Fibroblast of the aortic adventitia (primary cell): ENCODE data around the gene FAM120C. TPM values are rescaled to one million over a fixed set of nuclear protein-coding genes. Genes with fewer than 3 reads are reported as not detected.

Source experiments
- DNase-seq: peaks from one replicate; pipeline ENCODE4 v3.0.0-alpha.2; 2010; ENCODE audit warnings: low read depth
- H3K4me3 ChIP-seq: 2 replicates; pipeline ENCODE4 v1.5.1; 2011; ENCODE audit warnings: low read depth, mild to moderate bottlenecking, control low read depth, low read length, moderate library complexity
- total RNA-seq: library from RNA; depleted of rRNA; stranded (reverse); fragments of >200 nt; gene quantifications from 2 replicates; pipeline ENCODE4 v1.2.3, GENCODE V29; 2012; ENCODE audit warnings: low replicate concordance
- TF ChIP-seq, protein P1 (sequence below): IDR thresholded peaks from 2 replicates; pipeline ENCODE4 v1.5.1; 2011; ENCODE audit warnings: mild to moderate bottlenecking, low read length, control low read depth, inconsistent platforms; ENCODE audit not compliant: insufficient read depth

FAM120C gene
- total RNA-seq, 1 donor = 10.5 TPM

DNA sequence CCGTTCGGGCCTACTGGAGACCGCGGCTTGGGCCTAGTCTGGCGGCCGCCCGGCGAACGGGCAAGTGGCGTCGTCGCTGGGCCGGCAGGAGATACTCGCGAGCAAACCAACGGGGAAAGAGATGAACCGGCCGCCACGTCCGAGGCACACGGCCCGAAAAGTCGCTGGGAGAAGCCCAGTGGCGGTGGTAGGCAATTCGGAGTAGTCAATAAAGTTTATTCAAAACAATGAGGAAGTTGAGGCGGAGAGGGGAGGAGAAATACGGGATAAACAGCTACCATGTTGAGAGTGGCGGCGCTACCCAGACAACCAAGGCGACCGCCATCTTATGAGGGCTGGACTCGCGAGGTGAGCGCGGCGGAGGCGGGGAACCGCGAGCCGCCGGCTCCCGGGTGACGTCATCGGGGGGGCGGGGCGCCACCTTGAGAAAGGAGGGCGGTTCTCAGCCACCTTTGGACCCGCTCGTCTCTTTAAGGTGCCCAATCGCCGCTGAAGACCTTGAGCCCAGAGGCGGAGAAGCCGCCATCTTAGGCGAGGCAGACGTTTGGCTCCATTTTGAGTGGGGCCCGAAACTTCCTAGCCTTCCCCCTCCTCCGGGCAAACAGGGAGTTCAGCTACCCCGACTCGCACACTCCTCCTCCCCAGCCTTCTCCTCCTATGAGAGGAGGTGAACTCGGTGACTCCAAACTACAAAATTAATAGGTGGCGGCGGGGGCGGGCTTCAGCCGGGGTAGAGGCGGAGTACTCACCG lies 138.8 kb downstream of the FAM120C start, which contains the start of gene PHF8:
Gene PHF8, minus strand, starts transcription at position 348 of the 751 bp plus-strand sequence. CDS start 1,745 bp downstream, outside the sequence.
- TF ChIP-seq, protein P1, sequence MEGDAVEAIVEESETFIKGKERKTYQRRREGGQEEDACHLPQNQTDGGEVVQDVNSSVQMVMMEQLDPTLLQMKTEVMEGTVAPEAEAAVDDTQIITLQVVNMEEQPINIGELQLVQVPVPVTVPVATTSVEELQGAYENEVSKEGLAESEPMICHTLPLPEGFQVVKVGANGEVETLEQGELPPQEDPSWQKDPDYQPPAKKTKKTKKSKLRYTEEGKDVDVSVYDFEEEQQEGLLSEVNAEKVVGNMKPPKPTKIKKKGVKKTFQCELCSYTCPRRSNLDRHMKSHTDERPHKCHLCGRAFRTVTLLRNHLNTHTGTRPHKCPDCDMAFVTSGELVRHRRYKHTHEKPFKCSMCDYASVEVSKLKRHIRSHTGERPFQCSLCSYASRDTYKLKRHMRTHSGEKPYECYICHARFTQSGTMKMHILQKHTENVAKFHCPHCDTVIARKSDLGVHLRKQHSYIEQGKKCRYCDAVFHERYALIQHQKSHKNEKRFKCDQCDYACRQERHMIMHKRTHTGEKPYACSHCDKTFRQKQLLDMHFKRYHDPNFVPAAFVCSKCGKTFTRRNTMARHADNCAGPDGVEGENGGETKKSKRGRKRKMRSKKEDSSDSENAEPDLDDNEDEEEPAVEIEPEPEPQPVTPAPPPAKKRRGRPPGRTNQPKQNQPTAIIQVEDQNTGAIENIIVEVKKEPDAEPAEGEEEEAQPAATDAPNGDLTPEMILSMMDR = no peak
- peak; percentile 91 for DNase-seq
- H3K4me3 ChIP-seq = peak within 1 kb of the TSS; percentile 66

DNA sequence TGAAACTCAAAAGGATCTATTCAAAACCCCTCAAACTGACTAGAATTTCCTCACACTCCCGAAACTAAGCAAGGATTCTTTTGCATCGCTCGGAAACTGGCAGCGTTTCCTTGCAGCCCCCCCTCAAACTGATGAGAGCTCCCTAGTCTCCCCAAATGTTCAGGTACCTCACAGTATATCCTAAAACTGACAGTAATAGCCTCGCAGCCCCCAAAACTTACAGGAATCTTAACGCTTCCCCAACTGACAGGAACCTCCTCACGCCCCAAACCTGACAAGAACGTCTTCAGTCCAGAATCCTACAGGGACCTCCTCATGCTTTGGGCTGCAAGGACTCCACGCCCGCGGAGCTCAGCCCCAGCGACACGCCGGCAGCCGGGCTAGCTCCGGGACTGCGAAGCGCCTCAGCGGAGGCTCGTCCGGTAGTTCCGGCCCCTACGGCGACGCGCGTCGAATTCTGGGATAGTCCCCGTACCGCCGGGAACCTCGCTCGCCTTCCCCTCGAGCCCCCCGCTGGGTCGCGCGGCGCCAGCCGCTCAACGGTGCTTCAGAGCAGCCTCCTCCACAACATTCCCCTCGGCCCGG lies 139.4 kb downstream of the FAM120C start:
- TF ChIP-seq, protein P1 = no peak
- peak; percentile 20 for DNase-seq
- peak overlapping the region; percentile 66 for H3K4me3 ChIP-seq

DNA sequence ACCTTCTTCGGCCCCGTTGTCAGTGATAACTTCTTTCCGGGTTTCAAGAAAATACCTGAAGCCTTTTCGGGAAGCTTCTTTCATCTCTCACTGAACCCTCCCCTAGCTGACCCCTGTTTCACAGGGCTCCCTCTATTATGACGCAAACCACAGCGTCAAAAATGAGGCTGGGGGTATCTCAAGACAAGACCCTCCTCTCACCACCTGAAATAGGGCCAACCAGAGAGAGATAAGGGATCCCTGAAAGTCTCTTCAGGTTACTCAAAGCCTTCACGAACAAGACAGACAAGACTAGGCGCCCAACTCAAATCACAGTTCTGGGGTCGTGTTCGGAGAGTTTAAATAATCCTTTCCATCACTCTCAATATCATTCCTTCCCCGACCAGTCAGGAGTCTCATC lies 140.0 kb downstream of the FAM120C start:
- TF ChIP-seq, protein P1 = no peak
- DNase-seq = no peak
- H3K4me3 ChIP-seq = peak overlapping the region; percentile 66

- peak overlapping the region; percentile 66 for H3K4me3 ChIP-seq
- TF ChIP-seq, protein P1 = peak; percentile 44
- DNase-seq = peak; percentile 58
These were observed 140.4 kb downstream of the FAM120C start for GRCh38 chrX:54042609-54043021.

GRCh38 chrX:54030329-54030728 lies 152.7 kb downstream of the FAM120C start:
- H3K4me3 ChIP-seq = no peak overlapping the region
- no peak for DNase-seq
- TF ChIP-seq, protein P1 = no peak

GRCh38 chrX:54029529-54030143 lies 153.4 kb downstream of the FAM120C start:
- H3K4me3 ChIP-seq = no peak overlapping the region
- TF ChIP-seq, protein P1 = no peak
- no peak for DNase-seq
